DND-41 (cell line): ENCODE results near the gene MYL2.

Source experiments
- ATAC-seq: fragments of 200-7000 bp; cut with Tn5 transposase; 3 replicates; pipeline ENCODE4 v1.9.1; 2021; ENCODE audit warnings: low read depth; ENCODE audit not compliant: insufficient read depth
- DNase-seq: peaks from one replicate; pipeline ENCODE4 v3.0.0-alpha.2; 2020
- H2AFZ ChIP-seq: 2 replicates; pipeline ENCODE4 v1.6.0; 2012; ENCODE audit warnings: low read depth, low read length
- H3K27ac ChIP-seq: 2 replicates; pipeline ENCODE4 v1.5.1; 2012; ENCODE audit warnings: low read length, inconsistent platforms
- H3K27me3 ChIP-seq: fragments of 200-600 bp; sonication (generic); 2 replicates; pipeline ENCODE4 v1.6.0; 2012; ENCODE audit warnings: low read length, mild to moderate bottlenecking, inconsistent platforms; ENCODE audit not compliant: insufficient read depth, poor library complexity
- H3K36me3 ChIP-seq: 2 replicates; pipeline ENCODE4 v1.5.1; 2012; ENCODE audit warnings: low read length, inconsistent platforms; ENCODE audit not compliant: insufficient read depth
- H3K4me1 ChIP-seq: 2 replicates; pipeline ENCODE4 v1.5.1; 2012; ENCODE audit warnings: mild to moderate bottlenecking, low read length; ENCODE audit not compliant: insufficient read depth
- H3K4me2 ChIP-seq: 2 replicates; pipeline ENCODE4 v1.6.0; 2012; ENCODE audit warnings: mild to moderate bottlenecking, moderate library complexity, low read length, inconsistent platforms; ENCODE audit not compliant: insufficient read depth
- H3K4me3 ChIP-seq, 2 experiments: fragments of 200-600 bp in 1 of 2; shearing (Covaris generic) in 1 of 2; 2 replicates each; pipeline ENCODE4 v1.5.1; 2012 to 2016; ENCODE audit warnings: inconsistent platforms in 2 of 2, low read length in 2 of 2, mild to moderate bottlenecking in 2 of 2, low read depth in 1 of 2, moderate library complexity in 1 of 2
- H3K79me2 ChIP-seq: 2 replicates; pipeline ENCODE4 v1.6.0; 2012; ENCODE audit warnings: low read length, inconsistent platforms; ENCODE audit not compliant: insufficient read depth
- H3K9ac ChIP-seq: 2 replicates; pipeline ENCODE4 v1.6.0; 2012; ENCODE audit warnings: low read depth, mild to moderate bottlenecking, inconsistent platforms, low read length, moderate library complexity
- H3K9me3 ChIP-seq: 2 replicates; pipeline ENCODE4 v1.5.1; 2012; ENCODE audit warnings: low read length, moderate library complexity, mild to moderate bottlenecking, inconsistent platforms; ENCODE audit not compliant: insufficient read depth, severe bottlenecking
- H4K20me1 ChIP-seq: 2 replicates; pipeline ENCODE4 v1.6.0; 2012; ENCODE audit warnings: low read length; ENCODE audit not compliant: insufficient read depth
- CTCF ChIP-seq: IDR thresholded peaks from 2 replicates; pipeline ENCODE4 v1.5.1; 2012; ENCODE audit warnings: borderline replicate concordance, low read length, moderate library complexity, mild to moderate bottlenecking; ENCODE audit not compliant: poor library complexity, severe bottlenecking; ENCODE audit errors: extremely low read depth
- EZH2 ChIP-seq: IDR thresholded peaks from 3 replicates; pipeline ENCODE4 v1.6.1; 2012; ENCODE audit warnings: borderline replicate concordance, low read depth, mild to moderate bottlenecking, moderate library complexity, low read length, inconsistent platforms; ENCODE audit not compliant: severe bottlenecking

The MYL2 gene

GRCh38 chr12:110940296-110940695 lies 19.9 kb upstream of the MYL2 start:
- Histone ChIP-seq H3K9me3 (peaks cover under 1% of the 10 kb centered on the region), H4K20me1 (no peaks in the 10 kb centered on the region), H3K4me3 (no peak overlapping the region), H3K4me2 (no peak overlapping the region), H3K79me2 (no peaks in the 10 kb centered on the region), H3K4me1 (no peaks in the 10 kb centered on the region), H3K27me3 (peaks cover 3% of the 10 kb centered on the region), H3K27ac (no peak overlapping the region), H3K9ac (no peak overlapping the region), H2AFZ (no peak overlapping the region), H3K36me3 (no peaks in the 10 kb centered on the region)
- no peak for TF ChIP-seq CTCF
- TF ChIP-seq EZH2: no peak
- DNase-seq (no peak), ATAC-seq (no peak)

- no peaks in the 10 kb centered on the region for H3K9me3 ChIP-seq
- no peaks in the 10 kb centered on the region for H3K79me2 ChIP-seq
- H3K4me1 ChIP-seq: no peaks in the 10 kb centered on the region
- H3K36me3 ChIP-seq: no peaks in the 10 kb centered on the region
- H3K27ac ChIP-seq: no peak overlapping the region
- no peak overlapping the region for H2AFZ ChIP-seq
- no peak overlapping the region for H3K9ac ChIP-seq
- ATAC-seq (peak; percentile 50; the same call in 2 of the 3 replicates), DNase-seq (peak; percentile 45)
- no peak overlapping the region for H3K4me3 ChIP-seq
- H4K20me1 ChIP-seq: no peaks in the 10 kb centered on the region
- no peak for TF ChIP-seq EZH2
- peak; percentile 91 for TF ChIP-seq CTCF
- no peak overlapping the region for H3K4me2 ChIP-seq
- no peaks in the 10 kb centered on the region for H3K27me3 ChIP-seq
These were observed 16.8 kb upstream of the MYL2 start for GRCh38 chr12:110937104-110937641.

GRCh38 chr12:110936367-110937103 lies 16.2 kb upstream of the MYL2 start:
- Histone ChIP-seq H3K27me3 (no peaks in the 10 kb centered on the region), H3K9ac (no peak overlapping the region), H3K9me3 (no peaks in the 10 kb centered on the region), H3K4me1 (no peaks in the 10 kb centered on the region), H2AFZ (no peak overlapping the region), H4K20me1 (no peaks in the 10 kb centered on the region), H3K27ac (no peak overlapping the region), H3K36me3 (no peaks in the 10 kb centered on the region), H3K4me2 (no peak overlapping the region), H3K4me3 (no peak overlapping the region), H3K79me2 (no peaks in the 10 kb centered on the region)
- DNase-seq (no peak), ATAC-seq (no peak)
- TF ChIP-seq EZH2 (no peak), CTCF (no peak)

GRCh38 chr12:110935588-110935987 lies 15.2 kb upstream of the MYL2 start:
- Histone ChIP-seq H3K27ac (no peak overlapping the region), H3K79me2 (no peaks in the 10 kb centered on the region), H3K36me3 (no peaks in the 10 kb centered on the region), H3K9ac (no peak overlapping the region), H3K4me1 (no peaks in the 10 kb centered on the region), H3K4me2 (no peak overlapping the region), H3K27me3 (no peaks in the 10 kb centered on the region), H3K9me3 (no peaks in the 10 kb centered on the region), H4K20me1 (no peaks in the 10 kb centered on the region), H3K4me3 (no peak overlapping the region), H2AFZ (no peak overlapping the region)
- ATAC-seq: no peak
- no peak for DNase-seq
- TF ChIP-seq CTCF (no peak), EZH2 (no peak)
